IPS-18c (cell line): ENCODE results near the gene RANBP9.

Experiments used
- H3K4me3 ChIP-seq: 2 replicates; pipeline ENCODE4 v1.7.0; 2013; ENCODE audit warnings: low read depth, mild to moderate bottlenecking, low read length, moderate library complexity; ENCODE audit not compliant: insufficient read depth
- H3K9me3 ChIP-seq: one replicate; pipeline ENCODE4 v1.6.1; 2013; ENCODE audit warnings: mild to moderate bottlenecking, low read length, moderate library complexity; ENCODE audit not compliant: control insufficient read depth, insufficient read depth

Gene RANBP9

GRCh38 chr6:13711733-13712598 is at the start of gene RANBP9:
TSS of gene RANBP9 (minus strand) at chr6:13711835. CDS start at chr6:13711505, 330 bp downstream.
- Histone ChIP-seq H3K9me3 (peaks cover 6% of the 10 kb centered on the region), H3K4me3 (peak within 1 kb of the TSS; percentile 94)

GRCh38 chr6:13760307-13761304 is 49.0 kb upstream of the RANBP9 start:
- no peak overlapping the region for H3K4me3 ChIP-seq
- H3K9me3 ChIP-seq: peaks cover 2% of the 10 kb centered on the region

- Histone ChIP-seq H3K9me3 (peaks cover 2% of the 10 kb centered on the region), H3K4me3 (no peak overlapping the region)
These were observed 47.4 kb upstream of the RANBP9 start for GRCh38 chr6:13759025-13759424.

- no peaks in the 10 kb centered on the region for H3K9me3 ChIP-seq
- no peak overlapping the region for H3K4me3 ChIP-seq
These were observed 43.0 kb upstream of the RANBP9 start for GRCh38 chr6:13754644-13755043.

- no peak overlapping the region for H3K4me3 ChIP-seq
- no peaks in the 10 kb centered on the region for H3K9me3 ChIP-seq
These were observed 32.1 kb upstream of the RANBP9 start for GRCh38 chr6:13743736-13744127.

- Histone ChIP-seq H3K4me3 (no peak overlapping the region), H3K9me3 (no peaks in the 10 kb centered on the region)
These were observed 31.5 kb upstream of the RANBP9 start for GRCh38 chr6:13742961-13743735.

- Histone ChIP-seq H3K4me3 (no peak overlapping the region), H3K9me3 (no peaks in the 10 kb centered on the region)
These were observed 29.7 kb upstream of the RANBP9 start for GRCh38 chr6:13741365-13741764.

GRCh38 chr6:13735031-13735430 is 23.4 kb upstream of the RANBP9 start:
- Histone ChIP-seq H3K9me3 (no peaks in the 10 kb centered on the region), H3K4me3 (no peak overlapping the region)

GRCh38 chr6:13733178-13733887 is 21.7 kb upstream of the RANBP9 start:
- H3K9me3 ChIP-seq: no peaks in the 10 kb centered on the region
- H3K4me3 ChIP-seq: no peak overlapping the region

GRCh38 chr6:13730704-13731103 is 19.1 kb upstream of the RANBP9 start:
- Histone ChIP-seq H3K4me3 (no peak overlapping the region), H3K9me3 (no peaks in the 10 kb centered on the region)

GRCh38 chr6:13729891-13730290 is 18.3 kb upstream of the RANBP9 start:
- H3K4me3 ChIP-seq: no peak overlapping the region
- no peaks in the 10 kb centered on the region for H3K9me3 ChIP-seq

GRCh38 chr6:13725570-13725969 is 13.9 kb upstream of the RANBP9 start:
- Histone ChIP-seq H3K4me3 (no peak overlapping the region), H3K9me3 (no peaks in the 10 kb centered on the region)

GRCh38 chr6:13725052-13725451 is 13.4 kb upstream of the RANBP9 start:
- H3K4me3 ChIP-seq: no peak overlapping the region
- no peaks in the 10 kb centered on the region for H3K9me3 ChIP-seq

- no peak overlapping the region for H3K4me3 ChIP-seq
- no peaks in the 10 kb centered on the region for H3K9me3 ChIP-seq
These were observed 12.5 kb upstream of the RANBP9 start for GRCh38 chr6:13724182-13724581.

- Histone ChIP-seq H3K9me3 (no peaks in the 10 kb centered on the region), H3K4me3 (no peak overlapping the region)
These were observed 11.2 kb upstream of the RANBP9 start for GRCh38 chr6:13722880-13723279.

- Histone ChIP-seq H3K9me3 (peaks cover 6% of the 10 kb centered on the region), H3K4me3 (no peak overlapping the region)
These were observed 6.5 kb upstream of the RANBP9 start for GRCh38 chr6:13718123-13718458.

GRCh38 chr6:13716955-13717295 is 5.3 kb upstream of the RANBP9 start:
- H3K4me3 ChIP-seq: no peak overlapping the region
- peaks cover 6% of the 10 kb centered on the region for H3K9me3 ChIP-seq
